ENCODE data around the gene SHMT2. TPM values are rescaled to one million over a fixed set of nuclear protein-coding genes. Genes with fewer than 3 reads are reported as not detected.

Gene SHMT2
- total and polyA plus RNA-seq, 2 of the 13 experiments (the other 11 are each of a cell fraction or from before 2014, with no cell fraction given), result 181 to 393 TPM

DNA sequence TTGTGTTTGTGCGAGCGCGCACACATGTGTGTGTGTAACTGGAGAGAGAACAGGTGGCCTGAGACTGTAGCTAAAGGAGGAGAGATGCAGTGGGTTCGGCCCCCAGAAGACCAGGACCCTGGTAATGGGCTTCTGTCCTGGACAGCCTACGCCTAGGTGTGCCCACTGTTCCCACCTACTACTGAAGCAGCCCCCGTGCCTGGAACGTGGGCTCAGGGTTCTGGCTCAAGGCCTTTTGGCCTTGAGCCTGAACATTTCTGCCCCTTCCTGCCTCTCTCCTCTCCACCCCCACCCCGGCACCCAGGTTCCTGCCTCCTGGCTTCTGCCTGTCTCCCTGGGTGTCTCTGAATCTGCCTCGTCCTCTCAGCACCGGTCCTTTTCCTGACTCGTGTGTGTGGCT lies 14.4 kb upstream of the SHMT2 start:
- ChIA-PET POLR2A (interaction anchor here (2.6 kb wide), 1 partner anchor 15 kb away, joined by 14 read pairs; the partner anchor contains the start of gene SHMT2), CTCF (ENCODE audit: low intra/inter-chr PET ratio, low total read pairs) (interaction anchor here (3.2 to 9.8 kb wide), 2 partner anchors 10 to 25 kb away, joined by 8 to 308 read pairs; a partner anchor contains a TSS)
- ATAC-seq, result peak; percentile 7
- no peaks in the 10 kb centered on the region for H3K79me2 ChIP-seq (ENCODE audit: insufficient read depth, low read length)
- H3K27me3 ChIP-seq (ENCODE audit: control insufficient read depth in 1 of 2, insufficient read depth in 2 of 2, low read length in 2 of 2), result peaks cover 17 to 52% of the 10 kb centered on the region in 2 experiments
- DNase-seq (ENCODE audit: low spot score), result no peak
- no peak overlapping the region for H3K27ac ChIP-seq (ENCODE audit: extremely low read length, insufficient read depth, low read length)
- no peaks in the 10 kb centered on the region for H3K9me3 ChIP-seq (ENCODE audit: low read length)
- H3K36me3 ChIP-seq (replicated peaks in 1 of 2; ENCODE audit: control insufficient read depth in 1 of 2, insufficient read depth in 2 of 2, low read length in 2 of 2), result peaks cover 12 to 23% of the 10 kb centered on the region in 2 experiments; a peak in 4 of 5 replicates
- H2AFZ ChIP-seq (ENCODE audit: low read length), result no peak overlapping the region
- H3K4me1 ChIP-seq (ENCODE audit: insufficient read depth, low read length), result peaks cover 37% of the 10 kb centered on the region
- FAIRE-seq, result no peak
- in situ Hi-C loops (cut with HindIII; ENCODE audit: extremely low pct_ligation_motif_present, low pct_unique_long_range_greater_than_20kb) (no loop called here), intact Hi-C loops (cut with micrococcal nuclease; ENCODE audit: unreplicated experiment) (no loop called here)
- 20% methylated on average over 7 of the region's 11 CpGs for WGBS (ENCODE audit: low lambda C conversion rate)
- BruUV-seq (replicated peaks), result no TSS peak
- H3K4me3 ChIP-seq (replicated peaks in 1 of 3; ENCODE audit: insufficient read depth in 1 of 3, low read depth in 2 of 3, low read length in 3 of 3), result no peak overlapping the region
- TF ChIP-seq ZNF674 (CRISPR knock-in tag; IDR thresholded peaks at IDR 0.05; ENCODE audit: low read depth) (no peak), POLR2AphosphoS2 (IDR thresholded peaks at IDR 0.05; ENCODE audit: low read depth, low read length) (no peak; the same call in 1 of the 2 replicates), PHF20 (CRISPR knock-in tag; IDR thresholded peaks at IDR 0.05) (no peak), ZNF761 (CRISPR knock-in tag; conservative IDR thresholded peaks at IDR 0.05) (no peak), ZNF850 (CRISPR knock-in tag; conservative IDR thresholded peaks at IDR 0.05) (no peak), ZSCAN9 (CRISPR knock-in tag; IDR thresholded peaks at IDR 0.05; ENCODE audit: borderline replicate concordance) (no peak), ZNF282 (IDR thresholded peaks at IDR 0.05; ENCODE audit: partially characterized antibody) (no peak), JDP2 (CRISPR knock-in tag; IDR thresholded peaks at IDR 0.05; ENCODE audit: borderline replicate concordance) (no peak), KAT7 (CRISPR knock-in tag; IDR thresholded peaks at IDR 0.05; ENCODE audit: borderline replicate concordance) (no peak), ZNF782 (CRISPR knock-in tag; IDR thresholded peaks at IDR 0.05; ENCODE audit: borderline replicate concordance) (no peak), PAWR (CRISPR knock-in tag; IDR thresholded peaks at IDR 0.05; ENCODE audit: borderline replicate concordance) (no peak), ZSCAN30 (CRISPR knock-in tag; IDR thresholded peaks at IDR 0.05) (no peak), PHF21A (CRISPR knock-in tag; IDR thresholded peaks at IDR 0.05) (no peak), TOPORS (CRISPR knock-in tag; IDR thresholded peaks at IDR 0.05) (no peak)
- TF ChIP-seq, protein P1, sequence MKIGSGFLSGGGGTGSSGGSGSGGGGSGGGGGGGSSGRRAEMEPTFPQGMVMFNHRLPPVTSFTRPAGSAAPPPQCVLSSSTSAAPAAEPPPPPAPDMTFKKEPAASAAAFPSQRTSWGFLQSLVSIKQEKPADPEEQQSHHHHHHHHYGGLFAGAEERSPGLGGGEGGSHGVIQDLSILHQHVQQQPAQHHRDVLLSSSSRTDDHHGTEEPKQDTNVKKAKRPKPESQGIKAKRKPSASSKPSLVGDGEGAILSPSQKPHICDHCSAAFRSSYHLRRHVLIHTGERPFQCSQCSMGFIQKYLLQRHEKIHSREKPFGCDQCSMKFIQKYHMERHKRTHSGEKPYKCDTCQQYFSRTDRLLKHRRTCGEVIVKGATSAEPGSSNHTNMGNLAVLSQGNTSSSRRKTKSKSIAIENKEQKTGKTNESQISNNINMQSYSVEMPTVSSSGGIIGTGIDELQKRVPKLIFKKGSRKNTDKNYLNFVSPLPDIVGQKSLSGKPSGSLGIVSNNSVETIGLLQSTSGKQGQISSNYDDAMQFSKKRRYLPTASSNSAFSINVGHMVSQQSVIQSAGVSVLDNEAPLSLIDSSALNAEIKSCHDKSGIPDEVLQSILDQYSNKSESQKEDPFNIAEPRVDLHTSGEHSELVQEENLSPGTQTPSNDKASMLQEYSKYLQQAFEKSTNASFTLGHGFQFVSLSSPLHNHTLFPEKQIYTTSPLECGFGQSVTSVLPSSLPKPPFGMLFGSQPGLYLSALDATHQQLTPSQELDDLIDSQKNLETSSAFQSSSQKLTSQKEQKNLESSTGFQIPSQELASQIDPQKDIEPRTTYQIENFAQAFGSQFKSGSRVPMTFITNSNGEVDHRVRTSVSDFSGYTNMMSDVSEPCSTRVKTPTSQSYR (CRISPR knock-in tag; IDR thresholded peaks at IDR 0.05; ENCODE audit: borderline replicate concordance), result no peak
- TF ChIP-seq, protein P2, sequence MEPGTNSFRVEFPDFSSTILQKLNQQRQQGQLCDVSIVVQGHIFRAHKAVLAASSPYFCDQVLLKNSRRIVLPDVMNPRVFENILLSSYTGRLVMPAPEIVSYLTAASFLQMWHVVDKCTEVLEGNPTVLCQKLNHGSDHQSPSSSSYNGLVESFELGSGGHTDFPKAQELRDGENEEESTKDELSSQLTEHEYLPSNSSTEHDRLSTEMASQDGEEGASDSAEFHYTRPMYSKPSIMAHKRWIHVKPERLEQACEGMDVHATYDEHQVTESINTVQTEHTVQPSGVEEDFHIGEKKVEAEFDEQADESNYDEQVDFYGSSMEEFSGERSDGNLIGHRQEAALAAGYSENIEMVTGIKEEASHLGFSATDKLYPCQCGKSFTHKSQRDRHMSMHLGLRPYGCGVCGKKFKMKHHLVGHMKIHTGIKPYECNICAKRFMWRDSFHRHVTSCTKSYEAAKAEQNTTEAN (CRISPR knock-in tag; conservative IDR thresholded peaks at IDR 0.05), result no peak
- no peak overlapping the region for H3K9ac ChIP-seq (ENCODE audit: insufficient read depth, low read depth, low read length)
- H3K4me2 ChIP-seq (ENCODE audit: low read depth, low read length), result no peak overlapping the region
- H4K20me1 ChIP-seq (ENCODE audit: insufficient read depth, low read length), result peaks cover 9% of the 10 kb centered on the region; the same call in 1 of the 2 replicates

All from HepG2 (cell line).